Common myeloid progenitor, CD34-positive (primary cell): Measurements from ENCODE around the gene ASXL3. TPM values are rescaled to one million over a fixed set of nuclear protein-coding genes. Genes with fewer than 3 reads are reported as not detected.

ENCODE experiments used
- CTCF ChIA-PET: fragments of 350-600 bp; sonication (Branson Sonifier 250); formaldehyde crosslinking; loops from one replicate; lab custom pipeline; 2021; ENCODE audit warnings: antibody characterized with exemption; lab: Charles Lee
- POLR2A ChIA-PET: fragments of 350-600 bp; sonication (Branson Sonifier 250); formaldehyde crosslinking; loops from one replicate; lab custom pipeline; 2021; ENCODE audit warnings: antibody characterized with exemption; lab: Charles Lee
- DNase-seq, 3 donors: peaks; one replicate each; pipeline versions ENCODE4 v3.0.0 to v3.0.0-alpha.2; 2013
- H3K27ac ChIP-seq, 2 experiments: 1 replicate in 1 of 2; 2 replicates in 1 of 2; pipeline ENCODE4 v1.7.0; 2013; ENCODE audit warnings: inconsistent platforms in 2 of 2, low read length in 2 of 2, mild to moderate bottlenecking in 2 of 2, low read depth in 1 of 2, moderate library complexity in 1 of 2; ENCODE audit not compliant: severe bottlenecking in 2 of 2, insufficient read depth in 1 of 2, poor library complexity in 1 of 2
- H3K27me3 ChIP-seq, 5 experiments: replicated peaks in 2 of 5; 1 replicate in 3 of 5; 2 replicates in 2 of 5; pipeline versions ENCODE4 v1.6.1 to v1.7.0; 2013; ENCODE audit warnings: low read length in 4 of 5, mild to moderate bottlenecking in 2 of 5, moderate library complexity in 2 of 5, inconsistent platforms in 1 of 5; ENCODE audit not compliant: insufficient read depth in 5 of 5, control insufficient read depth in 4 of 5
- H3K36me3 ChIP-seq, 4 experiments: 1 replicate in 2 of 4; 2 replicates in 2 of 4; pipeline versions ENCODE4 v1.6.1 to v1.7.0; 2013; ENCODE audit warnings: low read length in 3 of 4, control low read depth in 1 of 4, mild to moderate bottlenecking in 1 of 4; ENCODE audit not compliant: control insufficient read depth in 4 of 4, insufficient read depth in 4 of 4
- H3K4me1 ChIP-seq, 4 experiments: 1 replicate in 3 of 4; 2 replicates in 1 of 4; pipeline versions ENCODE4 v1.6.1 to v1.7.1; 2013; ENCODE audit warnings: low read length in 3 of 4, mild to moderate bottlenecking in 3 of 4, control low read depth in 1 of 4, inconsistent platforms in 1 of 4, moderate library complexity in 1 of 4; ENCODE audit not compliant: control insufficient read depth in 4 of 4, insufficient read depth in 4 of 4; ENCODE audit errors: control extremely low read depth in 1 of 4
- H3K4me3 ChIP-seq, 7 experiments: 1 replicate in 4 of 7; 2 replicates in 3 of 7; pipeline versions ENCODE4 v1.5.1 to v1.7.0; 2013; ENCODE audit warnings: mild to moderate bottlenecking in 7 of 7, low read length in 6 of 7, moderate library complexity in 6 of 7, inconsistent platforms in 2 of 7, low read depth in 2 of 7, control low read depth in 1 of 7; ENCODE audit not compliant: insufficient read depth in 4 of 7, control insufficient read depth in 1 of 7; ENCODE audit errors: extremely low read depth in 1 of 7
- H3K9me3 ChIP-seq, 5 experiments: 1 replicate in 4 of 5; 2 replicates in 1 of 5; pipeline versions ENCODE4 v1.6.1 to v1.7.1; 2013; ENCODE audit warnings: low read length in 4 of 5, mild to moderate bottlenecking in 2 of 5, inconsistent platforms in 1 of 5, low read depth in 1 of 5, moderate library complexity in 1 of 5; ENCODE audit not compliant: control insufficient read depth in 4 of 5, insufficient read depth in 2 of 5; ENCODE audit errors: control extremely low read depth in 1 of 5
- WGBS: methylation state at CpG from one replicate; pipeline ENCODE4 v1.1.5; 2013; ENCODE audit not compliant: insufficient coverage; 5-methylcytosine and 5-hydroxymethylcytosine counted together
- polyA plus RNA-seq: library from polyadenylated mRNA; unstranded; fragments of 120-200 nt; gene quantifications from one replicate; pipeline ENCODE4 v1.2.1, GENCODE V29; 2013

Gene ASXL3
- 0.46 TPM for polyA plus RNA-seq

GRCh38 chr18:33577685-33578517 lies at the start of gene ASXL3:
Gene ASXL3 (plus strand): TSS chr18:33578219. CDS start chr18:33578632, 413 bp downstream.
- under 1% methylated on average over 30 of the region's 103 CpGs for WGBS
- Histone ChIP-seq H3K4me3 (peak within 1 kb of the TSS; percentile 8 to 77 (median 61)), H3K27me3 (peaks cover 14 to 63% (median 23%) of the 10 kb centered on the region in 5 experiments), H3K27ac (no peak within 1 kb of the TSS), H3K9me3 (no peaks in the 10 kb centered on the region), H3K36me3 (no peaks in the 10 kb centered on the region), H3K4me1 (peaks cover 0 to 16% (median 12%) of the 10 kb centered on the region in 4 experiments)
- ChIA-PET CTCF (no interaction called here), POLR2A (no interaction called here)
- DNase-seq = peak in 2 of 3 donors; percentile 42 to 54

GRCh38 chr18:33532978-33533377 lies 45.0 kb upstream of the ASXL3 start:
- Histone ChIP-seq H3K9me3 (peaks cover 0 to 3% (median 0%) of the 10 kb centered on the region in 5 experiments), H3K4me3 (no peak overlapping the region), H3K36me3 (no peaks in the 10 kb centered on the region), H3K27me3 (no peaks in the 10 kb centered on the region), H3K27ac (no peak overlapping the region), H3K4me1 (no peaks in the 10 kb centered on the region)
- POLR2A ChIA-PET = no interaction called here
- CTCF ChIA-PET = no interaction called here
- no CpG with 5 or more reads among the region's 1 CpG for WGBS
- no peak for DNase-seq

GRCh38 chr18:33536904-33537303 lies 41.1 kb upstream of the ASXL3 start:
- DNase-seq = no peak
- Histone ChIP-seq H3K9me3 (no peaks in the 10 kb centered on the region), H3K4me1 (peaks cover 0 to 14% (median 3%) of the 10 kb centered on the region in 4 experiments), H3K27me3 (no peaks in the 10 kb centered on the region), H3K4me3 (no peak overlapping the region), H3K36me3 (no peaks in the 10 kb centered on the region), H3K27ac (no peak overlapping the region)
- no CpG with 5 or more reads among the region's 1 CpG for WGBS
- ChIA-PET POLR2A (no interaction called here), CTCF (no interaction called here)

- Histone ChIP-seq H3K4me3 (no peak overlapping the region), H3K4me1 (peaks cover 0 to 14% (median 3%) of the 10 kb centered on the region in 4 experiments), H3K36me3 (no peaks in the 10 kb centered on the region), H3K27ac (no peak overlapping the region), H3K9me3 (no peaks in the 10 kb centered on the region), H3K27me3 (no peaks in the 10 kb centered on the region)
- WGBS = 100% methylated on average over 3 of the region's 6 CpGs
- ChIA-PET CTCF (no interaction called here), POLR2A (no interaction called here)
- DNase-seq = no peak
These were observed 39.5 kb upstream of the ASXL3 start for GRCh38 chr18:33538418-33539042.

- H3K27me3 ChIP-seq = no peaks in the 10 kb centered on the region
- peaks cover 0 to 14% (median 3%) of the 10 kb centered on the region in 4 experiments for H3K4me1 ChIP-seq
- H3K4me3 ChIP-seq = peak overlapping the region in 2 of 7 experiments; percentile 22 to 36
- ChIA-PET CTCF (no interaction called here), POLR2A (no interaction called here)
- no peak overlapping the region for H3K27ac ChIP-seq
- no peaks in the 10 kb centered on the region for H3K9me3 ChIP-seq
- peak in 1 of 3 donors; percentile 9 for DNase-seq
- 20% methylated on average over 2 of the region's 2 CpGs for WGBS
- H3K36me3 ChIP-seq = no peaks in the 10 kb centered on the region
These were observed 37.6 kb upstream of the ASXL3 start for GRCh38 chr18:33540392-33540791.

GRCh38 chr18:33541316-33541715 lies 36.7 kb upstream of the ASXL3 start:
- ChIA-PET CTCF (no interaction called here), POLR2A (no interaction called here)
- DNase-seq = no peak
- no CpG with 5 or more reads among the region's 3 CpGs for WGBS
- Histone ChIP-seq H3K4me3 (no peak overlapping the region), H3K27ac (no peak overlapping the region), H3K36me3 (no peaks in the 10 kb centered on the region), H3K4me1 (peaks cover 0 to 14% (median 3%) of the 10 kb centered on the region in 4 experiments), H3K9me3 (no peaks in the 10 kb centered on the region), H3K27me3 (no peaks in the 10 kb centered on the region)

- no peak overlapping the region for H3K27ac ChIP-seq
- POLR2A ChIA-PET = no interaction called here
- H3K4me3 ChIP-seq = no peak overlapping the region
- H3K4me1 ChIP-seq = peaks cover 0 to 3% (median 0%) of the 10 kb centered on the region in 4 experiments
- no peaks in the 10 kb centered on the region for H3K9me3 ChIP-seq
- no peak for DNase-seq
- WGBS = 96% methylated on average over 2 of the region's 2 CpGs
- H3K27me3 ChIP-seq = no peaks in the 10 kb centered on the region
- CTCF ChIA-PET = no interaction called here
- H3K36me3 ChIP-seq = no peaks in the 10 kb centered on the region
These were observed 21.2 kb upstream of the ASXL3 start for GRCh38 chr18:33556846-33557245.
